Activated T-cell treated with anti-CD3 and anti-CD28 coated beads, Interleukin-2, amount 50 U/mL, for 48 hours (primary cell): Measurements from ENCODE around the gene CYP2C9.
"Not testable (repeated sequence)": the region's sequence is repeated elsewhere in the genome, so short reads cannot be mapped to it uniquely, and the experiment has no call there.

Experiments
- DNase-seq, 2 experiments: peaks; one replicate each; pipeline ENCODE4 v3.0.0-alpha.2; 2020

CYP2C9 gene

DNA sequence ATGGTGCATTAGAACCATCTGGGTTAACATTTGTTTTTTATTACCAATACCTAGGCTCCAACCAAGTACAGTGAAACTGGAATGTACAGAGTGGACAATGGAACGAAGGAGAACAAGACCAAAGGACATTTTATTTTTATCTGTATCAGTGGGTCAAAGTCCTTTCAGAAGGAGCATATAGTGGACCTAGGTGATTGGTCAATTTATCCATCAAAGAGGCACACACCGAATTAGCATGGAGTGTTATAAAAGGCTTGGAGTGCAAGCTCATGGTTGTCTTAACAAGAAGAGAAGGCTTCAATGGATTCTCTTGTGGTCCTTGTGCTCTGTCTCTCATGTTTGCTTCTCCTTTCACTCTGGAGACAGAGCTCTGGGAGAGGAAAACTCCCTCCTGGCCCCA, at the start of gene CYP2C9:
CYP2C9 (plus strand) TSS at position 276 of the 400 bp plus-strand sequence; CDS start at position 301, 25 bp downstream.
- DNase-seq: no peak

DNA sequence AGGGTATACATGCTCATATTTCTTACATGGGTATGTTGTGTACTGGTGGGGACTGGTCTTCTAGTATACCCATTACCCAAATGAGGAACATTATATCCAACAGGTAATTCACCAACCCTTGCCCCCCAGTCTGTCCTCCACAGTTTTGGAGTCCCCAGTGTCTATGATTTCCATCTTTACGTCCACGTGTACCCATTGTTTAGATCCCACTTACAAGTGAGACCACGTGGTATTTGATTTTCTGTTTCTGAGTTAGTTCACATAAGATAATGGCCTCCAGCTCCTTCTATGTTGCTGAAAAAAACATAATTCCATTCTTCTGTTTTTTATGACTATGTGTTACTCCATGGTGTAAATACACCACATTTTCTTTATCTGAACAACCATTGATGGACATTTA, 49.3 kb upstream of the CYP2C9 start:
- no peak for DNase-seq

DNA sequence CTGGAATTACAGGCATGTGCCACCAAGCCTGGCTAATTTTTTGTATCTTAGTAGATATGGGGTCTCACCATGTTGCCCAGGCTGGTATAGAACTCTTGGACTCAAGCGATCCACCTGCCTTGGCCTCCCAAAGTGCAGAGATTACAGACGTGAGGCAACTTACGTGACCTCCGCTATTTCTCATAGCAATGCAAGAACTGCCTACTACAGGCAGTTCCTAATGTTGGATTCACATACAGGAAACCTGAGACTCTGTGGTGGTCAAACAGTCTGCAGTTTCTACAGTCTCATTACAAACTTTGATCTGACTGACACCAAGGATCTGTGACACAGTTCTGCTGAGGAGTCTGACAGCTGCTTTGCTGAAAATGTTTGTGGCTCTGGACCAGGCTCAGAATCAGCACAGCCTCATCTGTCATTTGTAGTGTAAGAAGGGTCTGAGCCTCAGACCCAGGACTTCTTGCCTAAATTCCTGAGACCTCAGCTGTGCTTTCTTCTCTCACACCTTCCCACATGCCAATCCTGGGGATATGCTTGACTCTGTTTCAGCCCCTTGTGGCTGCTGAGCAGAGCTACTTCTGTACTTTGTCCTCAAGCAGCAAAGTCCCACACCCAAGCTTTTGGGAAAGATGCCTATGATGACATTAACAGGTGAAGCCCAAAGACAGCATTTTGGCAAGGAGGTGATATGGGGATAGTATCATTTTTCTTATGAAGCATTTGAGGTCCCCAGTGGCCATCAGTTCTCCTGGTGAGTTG, 48.0 kb upstream of the CYP2C9 start:
- DNase-seq: no peak

DNA sequence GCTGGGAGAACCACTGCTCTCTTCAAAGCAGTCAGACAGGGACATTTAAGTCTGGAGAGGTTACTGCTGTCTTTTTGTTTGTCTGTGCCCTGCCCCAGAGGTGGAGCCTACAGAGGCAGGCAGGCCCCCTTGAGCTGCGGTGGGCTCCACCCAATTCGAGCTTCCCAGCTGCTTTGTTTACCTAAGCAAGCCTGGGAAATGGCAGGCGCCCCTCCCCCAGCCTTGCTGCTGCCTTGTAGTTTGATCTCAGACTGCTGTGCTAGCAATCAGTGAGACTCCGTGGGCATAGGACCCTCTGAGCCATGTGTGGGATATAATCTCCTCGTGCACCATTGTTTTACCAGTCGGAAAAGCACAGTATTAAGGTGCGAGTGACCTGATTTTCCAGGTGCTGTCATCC, 40.0 kb upstream of the CYP2C9 start:
- DNase-seq: not testable (repeated sequence)

DNA sequence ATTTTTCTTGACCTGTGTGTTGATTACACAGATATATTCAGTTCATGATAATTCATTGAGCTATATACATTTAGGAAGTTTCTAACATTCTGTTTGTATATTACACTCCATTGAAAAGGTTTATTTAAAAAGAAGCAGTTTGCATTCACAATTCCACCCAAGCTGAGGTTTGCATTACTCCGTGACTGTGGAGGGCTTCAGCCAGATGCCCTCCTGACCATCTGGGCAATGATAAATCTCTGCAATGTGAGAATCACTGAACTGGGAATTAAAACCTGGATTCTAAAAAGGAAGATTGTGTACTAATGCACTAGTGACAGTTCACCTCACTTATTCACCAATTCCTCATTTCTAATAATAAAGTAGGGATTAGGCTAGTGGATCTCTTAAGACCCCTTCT, 36.4 kb upstream of the CYP2C9 start:
- no peak for DNase-seq

DNA sequence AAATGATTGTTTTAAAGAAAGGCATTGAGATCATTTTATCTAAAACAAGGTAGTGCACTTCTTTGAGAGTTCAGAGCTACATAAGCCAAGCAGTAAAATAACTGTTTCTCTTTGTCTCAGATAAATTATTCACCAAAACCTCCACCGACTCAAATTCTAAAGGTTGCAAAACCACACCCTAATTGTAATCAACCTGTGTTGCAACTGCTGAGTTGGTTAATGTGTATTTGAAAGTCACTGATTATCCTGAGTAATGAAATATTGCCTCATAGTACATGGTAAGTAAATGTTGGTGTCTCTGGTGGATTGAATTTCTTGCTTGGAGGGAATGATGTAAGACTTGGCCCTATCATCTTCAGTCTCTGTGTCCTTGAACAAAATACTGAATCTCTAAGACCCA, 35.9 kb upstream of the CYP2C9 start:
- DNase-seq: no peak

DNA sequence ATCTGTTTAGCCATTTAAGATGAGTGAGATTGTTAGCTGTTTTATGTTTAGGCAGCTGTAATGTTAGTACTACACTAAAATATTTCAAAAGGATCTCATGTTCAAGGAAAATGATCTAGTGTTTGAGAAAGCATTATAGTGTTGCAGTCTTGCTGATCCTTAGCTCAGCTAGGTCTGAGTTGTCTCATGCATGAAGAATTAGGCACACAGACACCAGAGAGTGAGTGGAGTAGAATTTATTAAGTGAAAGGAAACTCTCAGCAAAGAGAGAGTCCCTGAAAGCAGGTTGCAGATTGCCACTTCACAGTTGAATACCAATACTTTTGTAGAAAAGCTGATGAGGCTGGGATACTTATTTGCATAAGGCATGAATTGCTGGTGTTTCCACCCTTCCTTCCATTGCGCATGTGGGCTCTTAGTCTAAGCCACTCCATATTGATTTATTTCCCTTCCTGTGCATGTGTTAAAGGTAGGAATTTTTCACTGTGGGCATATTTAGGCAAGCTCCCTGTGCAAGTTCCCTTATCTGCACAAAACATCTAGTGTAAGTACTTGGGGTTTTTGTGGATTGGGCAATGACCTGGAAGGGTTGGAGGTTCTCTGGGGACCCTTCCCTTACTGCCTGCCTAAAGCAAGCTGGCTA, 33.8 kb upstream of the CYP2C9 start:
- not testable (repeated sequence) for DNase-seq

DNA sequence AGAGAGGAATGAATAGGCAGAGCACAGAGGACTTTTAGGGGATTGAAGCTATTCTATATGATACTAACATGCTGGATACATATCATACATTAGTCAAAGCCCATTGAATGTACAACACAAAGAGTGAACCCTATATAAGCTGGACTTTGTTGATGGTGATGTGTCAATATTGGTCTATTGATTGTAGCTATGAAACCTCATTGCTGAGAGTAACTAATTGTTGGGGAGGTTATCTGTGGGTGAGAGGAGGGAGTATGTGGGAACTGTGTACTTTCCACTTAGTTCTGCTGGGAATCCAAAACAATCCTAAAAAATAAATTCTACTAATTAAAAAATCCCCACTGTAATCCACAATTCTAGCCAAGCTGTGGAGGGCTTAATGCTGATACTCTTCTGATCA, 22.0 kb upstream of the CYP2C9 start:
- DNase-seq: no peak

DNA sequence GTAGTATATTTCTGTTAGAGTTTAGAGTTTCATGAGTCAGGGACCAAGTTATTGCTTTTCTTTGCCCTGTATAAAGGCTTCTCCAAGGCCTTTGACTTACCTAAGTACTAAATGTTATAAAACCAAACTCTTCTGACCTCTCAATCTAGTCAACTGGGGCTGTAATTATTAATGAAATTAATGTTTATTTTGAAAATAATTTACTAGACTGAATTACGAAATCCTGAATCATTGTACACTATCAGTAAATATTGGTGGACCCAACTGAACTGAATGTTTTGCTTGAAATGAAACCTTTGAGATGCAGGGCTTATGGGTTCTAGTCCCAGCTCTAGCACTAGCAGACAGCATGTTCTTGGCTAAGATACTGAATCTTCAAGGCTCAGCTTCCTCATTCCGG, 1.7 kb upstream of the CYP2C9 start:
- no peak for DNase-seq

DNA sequence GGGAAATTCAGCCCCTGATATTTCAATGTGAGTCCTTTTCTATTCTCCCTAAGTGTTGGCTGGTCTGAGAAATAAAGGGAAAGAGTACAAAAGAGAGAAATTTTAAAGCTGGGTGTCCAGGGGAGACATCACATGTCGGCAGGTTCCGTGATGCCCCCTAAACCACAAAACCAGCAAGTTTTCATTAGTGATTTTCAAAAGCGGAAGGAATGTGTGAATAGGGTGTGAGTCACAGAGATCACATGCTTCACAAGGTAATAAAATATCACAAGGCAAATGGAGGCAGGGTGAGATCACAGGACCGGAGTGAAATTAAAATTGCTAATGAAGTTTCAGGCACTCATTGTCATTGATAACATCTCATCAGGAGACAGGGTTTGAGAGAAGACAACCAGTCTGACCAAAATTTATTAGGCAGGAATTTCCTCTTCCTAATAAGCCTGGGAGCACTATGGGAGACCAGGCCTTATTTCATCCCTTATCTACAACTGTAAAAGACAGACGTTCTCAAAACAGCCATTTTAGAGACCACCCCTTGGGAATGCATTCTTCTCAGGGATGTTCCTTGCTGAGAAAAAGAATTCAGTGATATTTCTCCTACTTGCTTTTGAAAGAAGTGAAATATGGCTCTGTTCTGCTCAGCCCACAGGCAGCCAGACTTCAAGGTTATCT, 5.1 kb downstream of the CYP2C9 start:
- not testable (repeated sequence) for DNase-seq

DNA sequence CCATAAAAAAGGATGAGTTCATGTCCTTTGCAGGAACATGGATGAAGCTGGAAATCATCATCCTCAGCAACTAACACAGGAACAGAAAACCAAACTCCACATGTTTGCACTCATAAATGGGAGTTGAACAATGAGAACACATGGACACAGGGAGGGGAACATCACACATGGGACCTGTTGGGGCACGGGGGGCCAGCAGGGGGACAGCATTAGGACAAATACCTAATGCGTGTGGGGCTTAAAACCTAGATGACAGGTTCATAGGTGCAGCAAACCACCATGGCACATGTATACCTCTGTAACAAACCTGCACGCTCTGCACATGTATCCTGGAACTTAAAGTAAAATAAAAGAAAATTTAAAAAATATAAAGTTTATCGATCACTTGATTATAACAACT, 7.7 kb downstream of the CYP2C9 start:
- DNase-seq: not testable (repeated sequence)

DNA sequence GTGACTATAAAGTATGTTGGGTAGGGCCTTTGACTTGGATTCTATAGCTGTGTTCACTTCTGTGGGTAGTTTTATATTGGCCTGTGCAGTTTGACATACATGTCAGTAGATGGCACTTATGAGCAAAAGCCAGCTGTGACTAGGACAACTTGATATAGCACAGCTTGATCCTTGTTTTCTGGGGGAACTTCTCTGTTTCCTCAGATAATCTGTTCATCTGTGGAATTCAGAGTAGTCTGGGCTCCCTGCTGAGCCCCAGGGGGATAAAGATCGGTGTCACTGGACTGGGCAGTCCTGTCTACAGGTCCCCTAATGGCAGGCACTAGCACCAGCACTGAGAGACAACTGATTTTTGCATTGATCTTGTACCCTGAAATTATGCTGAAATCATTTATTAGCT, 25.4 kb downstream of the CYP2C9 start:
- DNase-seq: no peak

DNA sequence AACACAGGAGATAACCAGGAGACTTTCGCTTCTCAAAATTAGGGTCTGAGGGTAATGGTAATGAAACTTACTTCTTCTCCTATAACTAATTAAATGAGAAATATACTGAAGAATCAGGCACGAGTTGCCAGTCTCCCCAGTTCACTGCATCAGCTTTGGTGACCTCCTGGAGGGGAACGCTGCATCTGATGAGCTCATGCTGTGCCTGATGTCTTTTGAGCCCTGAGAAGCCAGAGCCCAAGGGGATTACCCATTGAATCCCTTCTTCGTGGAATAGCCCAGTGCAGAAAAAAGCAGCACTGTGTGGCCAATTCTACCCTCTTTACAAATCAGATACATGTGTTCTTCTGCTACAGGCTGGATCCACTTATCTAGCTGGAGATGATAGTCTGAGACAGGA, 45.1 kb downstream of the CYP2C9 start:
- no peak for DNase-seq

DNA sequence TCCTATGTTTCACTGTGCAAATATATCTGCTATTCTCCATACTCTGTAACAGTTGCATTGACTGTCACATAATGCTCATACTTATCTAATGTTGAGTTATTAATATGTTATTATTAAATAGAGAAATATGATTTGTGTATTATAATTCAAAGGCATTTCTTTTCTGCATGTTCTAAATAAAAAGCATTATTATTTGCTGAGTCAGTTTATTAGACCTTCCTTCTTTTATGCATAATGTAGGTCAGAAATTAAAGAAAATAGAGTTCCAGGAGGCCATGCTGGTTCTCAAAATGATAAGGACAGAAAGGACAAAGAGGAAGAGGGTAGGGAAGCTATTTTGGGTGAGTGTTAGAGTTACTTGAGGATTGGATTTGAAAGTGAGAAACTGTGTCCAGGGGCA, 50.7 kb downstream of the CYP2C9 start:
- no peak for DNase-seq

DNA sequence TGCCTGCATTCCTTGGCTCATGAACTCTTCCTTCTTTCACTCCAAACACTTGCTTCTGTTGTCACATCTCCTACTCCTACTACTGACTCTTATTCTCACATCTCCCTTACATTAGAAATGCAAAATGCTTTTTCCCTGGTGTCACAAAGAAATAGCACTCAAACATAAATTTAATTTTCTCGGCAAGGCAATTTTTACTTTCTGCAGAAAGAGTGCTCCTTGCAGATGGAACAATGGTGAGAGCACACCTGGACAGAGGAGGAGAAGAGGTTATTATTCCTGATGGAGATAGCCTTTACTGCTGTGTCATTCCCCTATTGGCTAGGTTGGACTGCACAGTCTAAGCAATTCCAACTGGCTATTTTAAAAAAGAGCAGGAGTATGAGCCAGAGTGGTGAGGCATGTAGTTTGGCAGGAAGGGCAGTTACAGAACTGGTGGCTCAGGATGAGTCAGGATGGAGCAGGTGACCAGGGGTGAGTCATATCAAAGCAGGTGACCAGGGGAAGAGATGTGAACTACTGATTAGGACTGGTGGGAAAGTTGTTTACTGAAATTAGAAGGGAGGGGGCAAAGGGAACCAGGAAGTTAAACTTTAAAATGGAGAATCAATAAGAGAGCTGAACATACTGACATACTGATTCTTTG, 52.9 kb downstream of the CYP2C9 start:
- no peak for DNase-seq

DNA sequence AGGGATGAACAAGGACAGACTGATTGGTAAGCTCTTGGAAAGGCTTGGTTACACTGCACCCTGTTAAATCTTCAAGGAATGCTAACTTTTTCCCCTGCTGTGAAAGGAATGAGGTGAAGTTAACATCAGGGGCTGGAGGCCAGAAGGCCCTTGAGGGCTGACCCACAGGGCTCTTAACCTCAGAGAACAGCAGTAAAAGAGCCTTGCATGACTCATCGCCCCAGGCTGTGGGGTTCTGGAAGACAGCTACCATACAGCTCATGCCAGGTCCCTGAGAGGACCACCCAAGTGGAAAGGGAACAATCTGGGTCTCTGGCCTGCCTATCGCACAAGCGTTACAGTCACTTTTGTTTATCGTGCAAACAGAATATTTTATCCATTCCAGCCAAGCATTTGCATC, 54.4 kb downstream of the CYP2C9 start:
- no peak for DNase-seq

DNA sequence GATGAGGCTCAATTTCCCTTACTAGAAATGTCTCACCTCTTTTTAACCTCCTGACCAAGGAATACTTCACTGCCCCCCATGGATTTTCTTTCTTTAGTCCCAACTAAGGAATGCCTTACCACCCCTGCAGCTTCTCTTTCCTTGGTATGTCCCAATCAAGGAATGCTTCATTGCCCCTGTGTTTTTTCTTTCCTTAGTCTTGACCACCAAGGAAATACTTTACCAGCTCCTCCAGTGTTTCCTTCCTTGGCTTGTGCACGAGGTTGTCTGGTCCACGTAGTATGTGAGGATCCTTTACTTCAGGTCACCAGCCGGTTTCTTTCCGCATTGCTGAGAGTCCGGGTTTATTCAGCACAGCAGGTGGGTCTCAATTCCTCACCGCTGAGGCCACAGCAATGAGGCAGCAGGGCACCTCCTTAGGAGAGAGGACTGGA, 59.3 kb downstream of the CYP2C9 start:
- DNase-seq: no peak

DNA sequence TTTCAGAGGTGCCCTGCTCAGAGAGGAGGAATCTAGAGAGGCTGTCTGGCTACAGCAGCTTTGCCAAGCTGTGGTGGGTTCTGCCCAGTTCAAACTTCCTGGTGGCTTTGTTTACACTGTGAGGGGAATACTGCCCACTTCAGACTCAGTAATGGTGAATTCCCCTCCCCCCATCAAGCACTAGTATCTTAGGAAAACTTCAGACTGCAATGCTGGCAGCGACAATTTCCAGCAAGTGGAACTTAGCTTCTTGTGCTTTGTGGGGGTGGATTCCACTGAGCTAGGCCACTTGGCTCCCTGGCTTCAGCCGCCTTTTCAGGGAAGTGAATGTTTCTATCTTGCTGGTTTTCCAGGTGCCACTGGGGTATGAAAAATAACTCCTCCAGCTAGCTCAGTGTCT, 88.0 kb downstream of the CYP2C9 start:
- DNase-seq: no peak

DNA sequence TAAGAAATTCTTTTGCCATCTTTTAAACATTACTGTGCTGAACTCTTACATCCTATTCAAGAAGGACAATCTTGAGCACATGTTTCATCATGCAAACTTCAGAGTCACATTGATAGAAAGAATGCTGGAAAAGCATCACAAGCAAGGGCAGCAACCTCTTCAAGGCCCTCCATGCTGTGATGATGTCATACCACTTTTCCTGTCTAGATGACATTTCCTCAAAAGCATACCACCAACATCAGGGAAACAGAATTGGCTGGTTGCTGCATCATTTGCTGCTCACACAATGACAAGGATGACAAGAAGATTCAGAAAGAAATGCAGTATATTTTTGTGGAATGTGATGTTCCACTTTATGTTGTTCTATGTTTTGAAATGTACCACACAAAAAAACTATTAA, 93.2 kb downstream of the CYP2C9 start:
- DNase-seq: no peak

DNA sequence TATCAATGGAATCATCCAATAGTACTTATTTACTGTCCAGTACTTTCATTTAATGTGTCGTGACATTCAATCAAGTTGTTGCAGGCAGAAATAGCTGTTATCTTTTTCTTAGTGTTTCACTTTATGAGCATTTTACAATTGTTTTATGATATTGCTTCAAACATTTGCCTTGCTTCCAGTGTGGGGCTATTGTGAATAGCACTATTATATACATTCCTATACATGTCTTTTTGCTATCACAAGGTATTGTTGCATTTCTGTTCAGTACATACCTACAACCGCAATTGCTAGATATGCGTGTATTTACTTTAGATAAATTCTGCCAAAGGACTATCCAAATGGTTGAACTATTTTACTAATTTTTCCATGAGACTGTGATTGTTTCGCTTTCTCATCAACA, 95.9 kb downstream of the CYP2C9 start:
- no peak for DNase-seq

DNA sequence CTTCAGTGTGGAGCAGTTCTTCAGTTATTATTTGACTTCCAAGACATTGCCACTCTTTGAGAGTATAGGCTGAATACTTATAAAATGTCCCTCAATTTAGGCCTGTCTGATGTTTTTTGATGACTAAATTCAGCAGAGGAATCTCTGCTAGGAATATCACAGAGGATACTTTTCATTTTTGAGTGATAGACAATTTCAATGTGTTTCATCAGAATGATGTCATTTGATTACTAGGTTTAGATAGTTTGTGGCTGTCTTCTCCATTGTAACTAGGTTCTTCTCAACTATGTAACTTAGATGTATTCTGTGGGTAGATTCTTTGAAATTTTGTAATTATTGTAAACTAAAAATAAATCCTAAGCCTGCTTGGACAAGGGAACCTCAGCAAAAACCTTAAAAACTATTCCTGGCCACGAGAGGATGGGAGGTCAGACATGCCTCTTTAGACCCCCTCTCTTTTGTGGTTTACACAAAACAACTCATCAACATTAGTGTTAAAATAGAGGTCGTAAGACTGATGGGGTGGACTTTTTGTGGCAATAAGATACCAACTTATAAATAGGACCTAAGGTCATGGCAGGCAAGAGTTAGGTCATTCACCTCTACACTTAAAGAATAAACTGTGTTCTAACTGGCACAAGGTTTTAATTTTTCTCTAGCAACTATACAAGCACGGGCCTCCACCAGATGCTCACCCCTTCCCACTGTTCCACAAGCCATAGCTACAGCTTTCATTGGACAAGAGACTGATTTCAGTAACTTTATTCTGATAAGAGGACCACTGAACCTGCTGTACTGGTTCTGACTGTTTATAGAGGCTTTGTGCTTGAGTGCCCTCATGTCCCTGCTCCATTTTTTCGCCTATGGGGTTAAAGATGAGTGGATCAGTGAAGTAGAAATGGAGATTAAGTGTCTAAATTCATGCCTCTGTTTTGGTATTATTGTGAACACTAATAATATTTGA, 97.2 kb downstream of the CYP2C9 start:
- DNase-seq: no peak

DNA sequence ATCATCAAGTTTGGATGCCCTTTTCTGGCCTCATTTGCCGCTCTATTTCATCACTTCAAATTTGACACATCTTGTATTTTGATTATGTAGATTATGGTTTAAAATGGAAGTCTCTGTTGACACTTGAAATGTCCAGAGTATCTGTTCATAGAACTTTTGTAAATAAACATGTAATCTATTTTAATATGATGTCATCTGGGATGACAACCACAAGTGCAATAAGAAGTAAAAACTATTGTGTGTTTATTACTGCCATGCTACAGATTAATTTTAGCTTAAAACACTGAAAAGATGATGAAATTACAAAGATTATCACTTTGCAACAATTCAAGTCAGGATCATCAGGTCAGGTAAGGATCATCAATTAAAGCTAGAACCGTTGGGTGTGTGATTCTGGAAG, 100.8 kb downstream of the CYP2C9 start:
- DNase-seq: no peak
